Stimulated activated naive CD8-positive, alpha-beta T cell treated with anti-CD3 and anti-CD28 coated beads, Interleukin-15, Interleukin-2, amounts not matched to agents 100 ng/mL and 50 ng/mL, for 24 hours (primary cell): ENCODE results near the gene INHBE.
A peak's percentile ranks its signal among the peaks of the same experiment; 100 is the strongest.

Experiments used
- H3K27ac Mint-ChIP-seq: one replicate; pipeline ENCODE4 v1.8.0; 2021; ENCODE audit warnings: mild to moderate bottlenecking, mixed read lengths
- H3K27me3 Mint-ChIP-seq: one replicate; pipeline ENCODE4 v1.8.0; 2021; ENCODE audit warnings: mixed read lengths
- H3K36me3 Mint-ChIP-seq: one replicate; pipeline ENCODE4 v1.8.0; 2021; ENCODE audit warnings: low read depth, mixed read lengths
- H3K4me1 Mint-ChIP-seq: one replicate; pipeline ENCODE4 v1.8.0; 2021; ENCODE audit warnings: low read depth, mixed read lengths
- H3K4me3 Mint-ChIP-seq: one replicate; pipeline ENCODE4 v1.8.0; 2021; ENCODE audit warnings: mild to moderate bottlenecking, mixed read lengths
- H3K9me3 Mint-ChIP-seq: one replicate; pipeline ENCODE4 v1.8.0; 2021; ENCODE audit warnings: mixed read lengths

The INHBE gene

GRCh38 chr12:57473886-57474285 is 18.8 kb downstream of the INHBE start:
- Mint-ChIP-seq H3K9me3 (no peaks in the 10 kb centered on the region), H3K27me3 (no peaks in the 10 kb centered on the region), H3K27ac (no peak overlapping the region), H3K36me3 (peaks cover 47% of the 10 kb centered on the region), H3K4me1 (peaks cover 47% of the 10 kb centered on the region), H3K4me3 (peak overlapping the region; percentile 69)

GRCh38 chr12:57474430-57474829 is 19.3 kb downstream of the INHBE start:
- H3K4me1 Mint-ChIP-seq, result peaks cover 53% of the 10 kb centered on the region
- H3K27me3 Mint-ChIP-seq, result no peaks in the 10 kb centered on the region
- H3K4me3 Mint-ChIP-seq, result peak overlapping the region; percentile 69
- H3K36me3 Mint-ChIP-seq, result peaks cover 42% of the 10 kb centered on the region
- H3K27ac Mint-ChIP-seq, result peak overlapping the region; percentile 62
- H3K9me3 Mint-ChIP-seq, result no peaks in the 10 kb centered on the region

GRCh38 chr12:57474862-57475261 is 19.8 kb downstream of the INHBE start:
- no peaks in the 10 kb centered on the region for H3K9me3 Mint-ChIP-seq
- no peaks in the 10 kb centered on the region for H3K27me3 Mint-ChIP-seq
- peak overlapping the region; percentile 69 for H3K4me3 Mint-ChIP-seq
- peaks cover 57% of the 10 kb centered on the region for H3K4me1 Mint-ChIP-seq
- peak overlapping the region; percentile 62 for H3K27ac Mint-ChIP-seq
- peaks cover 42% of the 10 kb centered on the region for H3K36me3 Mint-ChIP-seq

- peak overlapping the region; percentile 100 for H3K27ac Mint-ChIP-seq
- no peaks in the 10 kb centered on the region for H3K27me3 Mint-ChIP-seq
- H3K4me1 Mint-ChIP-seq, result peaks cover 63% of the 10 kb centered on the region
- peak overlapping the region; percentile 90 for H3K4me3 Mint-ChIP-seq
- H3K9me3 Mint-ChIP-seq, result no peaks in the 10 kb centered on the region
- H3K36me3 Mint-ChIP-seq, result peaks cover 42% of the 10 kb centered on the region
Observed at GRCh38 chr12:57475271-57476161, 20.4 kb downstream of the INHBE start.

GRCh38 chr12:57476162-57476992 is 21.3 kb downstream of the INHBE start:
- Mint-ChIP-seq H3K27ac (peak overlapping the region; percentile 100), H3K9me3 (no peaks in the 10 kb centered on the region), H3K4me3 (peak overlapping the region; percentile 90), H3K36me3 (peaks cover 42% of the 10 kb centered on the region), H3K4me1 (peaks cover 72% of the 10 kb centered on the region), H3K27me3 (no peaks in the 10 kb centered on the region)

GRCh38 chr12:57476993-57477709 is 22.0 kb downstream of the INHBE start:
- H3K36me3 Mint-ChIP-seq, result peaks cover 38% of the 10 kb centered on the region
- no peaks in the 10 kb centered on the region for H3K9me3 Mint-ChIP-seq
- H3K27me3 Mint-ChIP-seq, result no peaks in the 10 kb centered on the region
- peak overlapping the region; percentile 90 for H3K4me3 Mint-ChIP-seq
- peaks cover 77% of the 10 kb centered on the region for H3K4me1 Mint-ChIP-seq
- H3K27ac Mint-ChIP-seq, result peak overlapping the region; percentile 100

- peaks cover 30% of the 10 kb centered on the region for H3K36me3 Mint-ChIP-seq
- H3K27me3 Mint-ChIP-seq, result no peaks in the 10 kb centered on the region
- peak overlapping the region; percentile 90 for H3K4me3 Mint-ChIP-seq
- H3K9me3 Mint-ChIP-seq, result no peaks in the 10 kb centered on the region
- peak overlapping the region; percentile 100 for H3K27ac Mint-ChIP-seq
- H3K4me1 Mint-ChIP-seq, result peaks cover 73% of the 10 kb centered on the region
Observed at GRCh38 chr12:57477710-57478681, 22.9 kb downstream of the INHBE start.

- no peaks in the 10 kb centered on the region for H3K9me3 Mint-ChIP-seq
- peak overlapping the region; percentile 100 for H3K27ac Mint-ChIP-seq
- no peaks in the 10 kb centered on the region for H3K27me3 Mint-ChIP-seq
Observed at GRCh38 chr12:57479043-57479375, 23.9 kb downstream of the INHBE start.

GRCh38 chr12:57479376-57480115 is 24.4 kb downstream of the INHBE start, which contains the start of gene ARHGAP9:
Gene ARHGAP9, minus strand, starts transcription at chr12:57479866. Its CDS starts 460 bp downstream, at chr12:57479406.
- peaks cover 67% of the 10 kb centered on the region for H3K4me1 Mint-ChIP-seq
- H3K9me3 Mint-ChIP-seq, result no peaks in the 10 kb centered on the region
- peak within 1 kb of the TSS; percentile 90 for H3K4me3 Mint-ChIP-seq
- H3K27me3 Mint-ChIP-seq, result no peaks in the 10 kb centered on the region
- H3K27ac Mint-ChIP-seq, result peak within 1 kb of the TSS; percentile 100
- H3K36me3 Mint-ChIP-seq, result peaks cover 16% of the 10 kb centered on the region

More at GRCh38 chr12:57479043-57479375, 23.9 kb downstream of the INHBE start:
- H3K4me3 Mint-ChIP-seq, result peak overlapping the region; percentile 90
- peaks cover 72% of the 10 kb centered on the region for H3K4me1 Mint-ChIP-seq
- H3K36me3 Mint-ChIP-seq, result peaks cover 21% of the 10 kb centered on the region

GRCh38 chr12:57481671-57482070 is 26.6 kb downstream of the INHBE start:
- Mint-ChIP-seq H3K9me3 (no peaks in the 10 kb centered on the region), H3K36me3 (peaks cover 9% of the 10 kb centered on the region), H3K27ac (peak overlapping the region; percentile 100), H3K4me3 (peak overlapping the region; percentile 15), H3K4me1 (peaks cover 56% of the 10 kb centered on the region), H3K27me3 (no peaks in the 10 kb centered on the region)

- peaks cover 52% of the 10 kb centered on the region for H3K4me1 Mint-ChIP-seq
- H3K36me3 Mint-ChIP-seq, result peaks cover 7% of the 10 kb centered on the region
- no peak overlapping the region for H3K4me3 Mint-ChIP-seq
- H3K27ac Mint-ChIP-seq, result peak overlapping the region; percentile 65
- no peaks in the 10 kb centered on the region for H3K9me3 Mint-ChIP-seq
- H3K27me3 Mint-ChIP-seq, result no peaks in the 10 kb centered on the region
Observed at GRCh38 chr12:57483466-57483865, 28.4 kb downstream of the INHBE start.

- Mint-ChIP-seq H3K4me1 (peaks cover 48% of the 10 kb centered on the region), H3K9me3 (no peaks in the 10 kb centered on the region), H3K27ac (no peak overlapping the region), H3K4me3 (no peak overlapping the region), H3K27me3 (no peaks in the 10 kb centered on the region), H3K36me3 (peaks cover 30% of the 10 kb centered on the region)
Observed at GRCh38 chr12:57485695-57486094, 30.6 kb downstream of the INHBE start.

GRCh38 chr12:57487055-57487596 is 32.0 kb downstream of the INHBE start:
- H3K9me3 Mint-ChIP-seq, result no peaks in the 10 kb centered on the region
- peaks cover 45% of the 10 kb centered on the region for H3K4me1 Mint-ChIP-seq
- peaks cover 44% of the 10 kb centered on the region for H3K36me3 Mint-ChIP-seq
- H3K27me3 Mint-ChIP-seq, result no peaks in the 10 kb centered on the region
- peak overlapping the region; percentile 90 for H3K4me3 Mint-ChIP-seq
- no peak overlapping the region for H3K27ac Mint-ChIP-seq
